Panc1 (cell line): ENCODE measurements around the gene NTRK3. TPM values are rescaled to one million over a fixed set of nuclear protein-coding genes. Genes with fewer than 3 reads are reported as not detected.

Source experiments
- ATAC-seq: fragments of 200-7000 bp; cut with Tn5 transposase; 2 replicates; pipeline ENCODE4 v1.9.1; 2020; ENCODE audit warnings: mild to moderate bottlenecking, moderate library complexity
- BruUV-seq: library from RNA; stranded (reverse); fragments of 400-500 nt; replicated peaks from 2 replicates; lab custom pipeline; 2021; lab: Mats Ljungman, UMichigan
- CTCF ChIA-PET: fragments of 300-600 bp; sonication (Branson Sonifier 250); formaldehyde crosslinking; loops from one replicate; lab custom pipeline; 2022; ENCODE audit warnings: antibody characterized with exemption; lab: Charles Lee
- POLR2A ChIA-PET: fragments of 300-600 bp; sonication (Branson Sonifier 250); formaldehyde crosslinking; loops from one replicate; lab custom pipeline; 2022; ENCODE audit warnings: antibody characterized with exemption; lab: Charles Lee
- DNase-seq: peaks from one replicate; pipeline ENCODE4 v3.0.0-alpha.2; 2010; ENCODE audit warnings: low read depth, low spot score
- H3K27ac ChIP-seq: 2 replicates; pipeline ENCODE4 v1.5.1; 2011; ENCODE audit warnings: mild to moderate bottlenecking, low read length, inconsistent platforms
- H3K27me3 ChIP-seq: fragments of 200-500 bp; sonication (Bioruptor generic); 2 replicates; pipeline ENCODE4 v1.6.0; 2014; ENCODE audit warnings: low read length, inconsistent platforms; ENCODE audit not compliant: control insufficient read depth, insufficient read depth
- H3K36me3 ChIP-seq: fragments of 200-500 bp; sonication (Bioruptor generic); 2 replicates; pipeline ENCODE4 v1.5.1; 2014; ENCODE audit warnings: inconsistent platforms, mild to moderate bottlenecking, low read length, moderate library complexity; ENCODE audit not compliant: control insufficient read depth, insufficient read depth
- H3K4me1 ChIP-seq: 2 replicates; pipeline ENCODE4 v1.5.1; 2011; ENCODE audit warnings: inconsistent platforms, mild to moderate bottlenecking, low read length, moderate library complexity; ENCODE audit not compliant: control insufficient read depth, insufficient read depth
- H3K4me3 ChIP-seq, 2 experiments: 2 replicates each; pipeline ENCODE4 v1.5.1; 2011 to 2012; ENCODE audit warnings: low read depth in 2 of 2, low read length in 2 of 2, mild to moderate bottlenecking in 2 of 2, inconsistent platforms in 1 of 2, moderate library complexity in 1 of 2
- H3K9me3 ChIP-seq: fragments of 200-500 bp; sonication (Bioruptor generic); 2 replicates; pipeline ENCODE4 v1.5.1; 2014; ENCODE audit warnings: low read depth, mild to moderate bottlenecking, inconsistent platforms, low read length, moderate library complexity; ENCODE audit not compliant: control insufficient read depth, insufficient read depth
- POLR2AphosphoS5 ChIP-seq: IDR thresholded peaks from 2 replicates; pipeline ENCODE4 v1.6.1; 2012; ENCODE audit warnings: mild to moderate bottlenecking, low read depth, low read length, moderate library complexity
- SIN3A ChIP-seq: IDR thresholded peaks from 2 replicates; pipeline ENCODE4 v1.6.1; 2012; ENCODE audit warnings: low read depth, mild to moderate bottlenecking, low read length, moderate library complexity, borderline replicate concordance; ENCODE audit not compliant: insufficient read depth
- TCF7L2 ChIP-seq: IDR thresholded peaks from 2 replicates; pipeline ENCODE4 v1.6.1; 2011; ENCODE audit warnings: mild to moderate bottlenecking, low read depth, low read length, inconsistent platforms
- in situ Hi-C: cut with HindIII; loops from 2 replicates; pipeline ENCODE4 v1.10.0; 2016; ENCODE audit warnings: low sequenced_read_pairs, low pct_unique_long_range_greater_than_20kb
- intact Hi-C: fragments of 100-400 bp; cut with micrococcal nuclease; formaldehyde crosslinking; loops from one replicate; pipeline ENCODE4 v1.10.0; 2022; ENCODE audit not compliant: unreplicated experiment
- total RNA-seq: library from RNA; stranded (reverse); gene quantifications from one replicate; pipeline ENCODE4 v1.2.1, GENCODE V29; 2021; ENCODE audit not compliant: unreplicated experiment
- TF ChIP-seq, protein P1 (sequence below): fragments of 450-650 bp; IDR thresholded peaks from 2 replicates; pipeline ENCODE4 v1.5.1; 2017; ENCODE audit warnings: mild to moderate bottlenecking
- TF ChIP-seq, protein P2 (sequence below), 2 experiments: IDR thresholded peaks; 2 replicates each; pipeline ENCODE4 v1.6.1; 2011 to 2012; ENCODE audit warnings: low read depth in 2 of 2, control low read depth in 1 of 2, low read length in 1 of 2, mild to moderate bottlenecking in 1 of 2, moderate library complexity in 1 of 2; ENCODE audit not compliant: insufficient read depth in 1 of 2

NTRK3 gene
- total RNA-seq, 1 experiment from 2014 or later, result not detected

DNA sequence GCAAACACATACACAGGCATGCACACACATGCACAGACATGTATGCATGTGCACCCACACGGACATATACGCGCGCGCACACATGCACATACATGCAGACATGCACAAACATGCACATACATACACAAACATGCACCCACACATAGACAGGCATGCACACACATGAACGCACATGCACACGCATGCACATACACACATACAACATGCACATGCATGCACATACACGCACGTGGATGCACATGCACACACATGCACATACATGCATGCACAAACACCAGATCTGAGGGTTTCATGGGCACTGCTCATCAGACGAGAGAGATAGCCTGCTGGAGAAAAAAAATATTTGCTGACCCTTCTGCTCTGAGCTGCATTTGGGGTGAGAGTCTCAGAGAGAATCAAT lies 31.7 kb upstream of the NTRK3 start:
- CTCF ChIA-PET, result no interaction called here
- TF ChIP-seq SIN3A (no peak), TCF7L2 (no peak), POLR2AphosphoS5 (no peak)
- TF ChIP-seq, protein P1, sequence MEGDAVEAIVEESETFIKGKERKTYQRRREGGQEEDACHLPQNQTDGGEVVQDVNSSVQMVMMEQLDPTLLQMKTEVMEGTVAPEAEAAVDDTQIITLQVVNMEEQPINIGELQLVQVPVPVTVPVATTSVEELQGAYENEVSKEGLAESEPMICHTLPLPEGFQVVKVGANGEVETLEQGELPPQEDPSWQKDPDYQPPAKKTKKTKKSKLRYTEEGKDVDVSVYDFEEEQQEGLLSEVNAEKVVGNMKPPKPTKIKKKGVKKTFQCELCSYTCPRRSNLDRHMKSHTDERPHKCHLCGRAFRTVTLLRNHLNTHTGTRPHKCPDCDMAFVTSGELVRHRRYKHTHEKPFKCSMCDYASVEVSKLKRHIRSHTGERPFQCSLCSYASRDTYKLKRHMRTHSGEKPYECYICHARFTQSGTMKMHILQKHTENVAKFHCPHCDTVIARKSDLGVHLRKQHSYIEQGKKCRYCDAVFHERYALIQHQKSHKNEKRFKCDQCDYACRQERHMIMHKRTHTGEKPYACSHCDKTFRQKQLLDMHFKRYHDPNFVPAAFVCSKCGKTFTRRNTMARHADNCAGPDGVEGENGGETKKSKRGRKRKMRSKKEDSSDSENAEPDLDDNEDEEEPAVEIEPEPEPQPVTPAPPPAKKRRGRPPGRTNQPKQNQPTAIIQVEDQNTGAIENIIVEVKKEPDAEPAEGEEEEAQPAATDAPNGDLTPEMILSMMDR, result no peak
- TF ChIP-seq, protein P2, sequence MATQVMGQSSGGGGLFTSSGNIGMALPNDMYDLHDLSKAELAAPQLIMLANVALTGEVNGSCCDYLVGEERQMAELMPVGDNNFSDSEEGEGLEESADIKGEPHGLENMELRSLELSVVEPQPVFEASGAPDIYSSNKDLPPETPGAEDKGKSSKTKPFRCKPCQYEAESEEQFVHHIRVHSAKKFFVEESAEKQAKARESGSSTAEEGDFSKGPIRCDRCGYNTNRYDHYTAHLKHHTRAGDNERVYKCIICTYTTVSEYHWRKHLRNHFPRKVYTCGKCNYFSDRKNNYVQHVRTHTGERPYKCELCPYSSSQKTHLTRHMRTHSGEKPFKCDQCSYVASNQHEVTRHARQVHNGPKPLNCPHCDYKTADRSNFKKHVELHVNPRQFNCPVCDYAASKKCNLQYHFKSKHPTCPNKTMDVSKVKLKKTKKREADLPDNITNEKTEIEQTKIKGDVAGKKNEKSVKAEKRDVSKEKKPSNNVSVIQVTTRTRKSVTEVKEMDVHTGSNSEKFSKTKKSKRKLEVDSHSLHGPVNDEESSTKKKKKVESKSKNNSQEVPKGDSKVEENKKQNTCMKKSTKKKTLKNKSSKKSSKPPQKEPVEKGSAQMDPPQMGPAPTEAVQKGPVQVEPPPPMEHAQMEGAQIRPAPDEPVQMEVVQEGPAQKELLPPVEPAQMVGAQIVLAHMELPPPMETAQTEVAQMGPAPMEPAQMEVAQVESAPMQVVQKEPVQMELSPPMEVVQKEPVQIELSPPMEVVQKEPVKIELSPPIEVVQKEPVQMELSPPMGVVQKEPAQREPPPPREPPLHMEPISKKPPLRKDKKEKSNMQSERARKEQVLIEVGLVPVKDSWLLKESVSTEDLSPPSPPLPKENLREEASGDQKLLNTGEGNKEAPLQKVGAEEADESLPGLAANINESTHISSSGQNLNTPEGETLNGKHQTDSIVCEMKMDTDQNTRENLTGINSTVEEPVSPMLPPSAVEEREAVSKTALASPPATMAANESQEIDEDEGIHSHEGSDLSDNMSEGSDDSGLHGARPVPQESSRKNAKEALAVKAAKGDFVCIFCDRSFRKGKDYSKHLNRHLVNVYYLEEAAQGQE (IDR thresholded peaks at IDR 0.05; ENCODE audit: insufficient read depth in 1 of 2, low read depth in 2 of 2, low read length in 1 of 2), result no peak
- Histone ChIP-seq H3K36me3 (no peaks in the 10 kb centered on the region), H3K4me1 (no peaks in the 10 kb centered on the region), H3K27me3 (peaks cover 11% of the 10 kb centered on the region), H3K4me3 (no peak overlapping the region), H3K9me3 (no peaks in the 10 kb centered on the region), H3K27ac (no peak overlapping the region)
- POLR2A ChIA-PET, result no interaction called here
- DNase-seq, result no peak
- in situ Hi-C loops (no loop called here), intact Hi-C loops (no loop called here)
- BruUV-seq, result no TSS peak
- ATAC-seq, result no peak

DNA sequence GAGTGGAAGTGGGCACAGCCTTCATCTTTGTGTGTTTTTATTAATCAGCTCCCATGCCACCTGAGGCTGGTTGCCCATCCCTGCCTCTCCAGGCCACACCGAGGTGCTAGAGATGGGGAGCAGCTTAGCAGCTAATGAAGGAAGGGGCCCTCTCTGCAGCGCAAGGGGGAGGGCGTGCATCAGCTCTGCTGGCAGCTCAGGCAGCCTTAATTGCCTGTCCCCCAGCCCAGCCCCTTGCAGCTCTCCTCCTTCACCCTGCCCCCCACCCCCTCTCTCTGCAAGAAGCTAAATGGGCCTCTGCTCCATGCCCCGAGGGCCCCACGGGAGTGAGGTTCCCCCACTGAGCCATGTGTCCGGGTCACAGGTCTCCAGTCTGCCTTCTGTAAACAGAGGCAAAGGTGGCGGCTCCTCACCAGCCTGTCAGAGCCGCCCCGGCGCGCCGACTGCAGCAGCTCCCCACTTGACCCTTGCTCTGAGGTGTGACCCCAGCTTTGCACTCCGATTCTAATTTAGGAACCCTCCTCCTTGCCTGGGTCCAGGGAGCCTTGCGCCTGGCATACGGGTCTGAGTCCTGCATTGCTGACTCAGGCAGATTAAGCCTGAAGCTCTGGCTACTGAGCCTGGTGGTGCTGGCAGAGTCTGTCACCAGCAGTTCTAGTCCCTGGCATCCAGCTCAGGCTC lies 27.9 kb upstream of the NTRK3 start:
- Histone ChIP-seq H3K4me1 (no peaks in the 10 kb centered on the region), H3K27ac (no peak overlapping the region), H3K4me3 (no peak overlapping the region), H3K36me3 (no peaks in the 10 kb centered on the region), H3K27me3 (peaks cover 11% of the 10 kb centered on the region), H3K9me3 (no peaks in the 10 kb centered on the region)
- POLR2A ChIA-PET, result no interaction called here
- intact Hi-C loops (no loop called here), in situ Hi-C loops (no loop called here)
- DNase-seq, result no peak
- no TSS peak for BruUV-seq
- ATAC-seq, result no peak
- CTCF ChIA-PET, result no interaction called here
- no peak for TF ChIP-seq TCF7L2
- TF ChIP-seq, protein P2 (IDR thresholded peaks at IDR 0.05; ENCODE audit: insufficient read depth in 1 of 2, low read depth in 2 of 2, low read length in 1 of 2), result no peak
- TF ChIP-seq, protein P1, result no peak
- no peak for TF ChIP-seq SIN3A
- TF ChIP-seq POLR2AphosphoS5, result no peak
